HAP-1 (cell line): ENCODE data around the gene PDE1C.

Experiments
- DNase-seq, 2 experiments: peaks; one replicate each; pipeline ENCODE4 v3.0.0-alpha.2; 2016 to 2020; ENCODE audit warnings: low spot score in 2 of 2
- H3K27me3 ChIP-seq: fragments of 250-450 bp; sonication (Bioruptor Pico); 2 replicates; pipeline ENCODE4 v1.5.1; 2020; ENCODE audit warnings: low read depth, mild to moderate bottlenecking, moderate library complexity
- H3K36me3 ChIP-seq: fragments of 250-450 bp; sonication (Bioruptor Pico); replicated peaks from 2 replicates; pipeline ENCODE4 v1.5.1; 2020; ENCODE audit warnings: mild to moderate bottlenecking
- H3K4me1 ChIP-seq: fragments of 250-450 bp; sonication (Bioruptor Pico); 2 replicates; pipeline ENCODE4 v1.5.1; 2020; ENCODE audit warnings: mild to moderate bottlenecking
- H3K4me3 ChIP-seq: fragments of 250-450 bp; sonication (Bioruptor Pico); 2 replicates; pipeline ENCODE4 v1.5.1; 2020; ENCODE audit warnings: mild to moderate bottlenecking, moderate library complexity
- H3K9me3 ChIP-seq: fragments of 250-450 bp; sonication (Bioruptor Pico); 2 replicates; pipeline ENCODE4 v1.5.1; 2020; ENCODE audit warnings: mild to moderate bottlenecking, moderate library complexity
- in situ Hi-C: fragments of 300-500 bp; cut with MboI; formaldehyde crosslinking; loops from 3 replicates; pipeline ENCODE4 v1.14.3; 2020; ENCODE audit warnings: low sequenced_read_pairs, inconsistent platforms, mixed read lengths

Gene PDE1C

DNA sequence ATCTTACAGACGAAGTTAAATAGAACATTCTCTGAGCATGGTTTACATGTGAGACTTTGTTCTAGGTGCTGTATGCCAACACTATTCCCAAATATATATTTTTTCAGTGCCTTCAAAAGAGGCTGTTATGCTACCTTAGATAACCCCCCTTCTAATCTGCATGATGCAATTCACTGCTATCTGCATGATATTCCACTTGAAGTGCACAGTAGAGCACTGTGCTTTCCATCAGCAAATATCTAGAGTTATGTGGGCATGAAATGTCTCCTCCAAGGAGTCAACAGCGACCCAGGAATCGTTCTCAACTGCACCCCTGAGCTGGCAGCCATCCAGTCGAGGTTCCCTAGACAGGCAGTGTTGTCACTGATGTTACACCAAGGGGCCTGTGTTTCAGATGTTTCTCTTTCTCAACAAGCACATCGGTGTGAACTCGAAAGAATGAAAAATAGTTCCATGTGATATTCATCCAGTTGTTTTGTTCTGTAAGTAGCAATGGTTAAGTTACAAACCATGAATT, 88.3 kb downstream of the PDE1C start:
- DNase-seq = no peak
- Histone ChIP-seq H3K4me1 (no peaks in the 10 kb centered on the region), H3K9me3 (no peaks in the 10 kb centered on the region), H3K27me3 (no peaks in the 10 kb centered on the region), H3K4me3 (no peak overlapping the region), H3K36me3 (no peaks in the 10 kb centered on the region)
- in situ Hi-C loops = no loop called here

DNA sequence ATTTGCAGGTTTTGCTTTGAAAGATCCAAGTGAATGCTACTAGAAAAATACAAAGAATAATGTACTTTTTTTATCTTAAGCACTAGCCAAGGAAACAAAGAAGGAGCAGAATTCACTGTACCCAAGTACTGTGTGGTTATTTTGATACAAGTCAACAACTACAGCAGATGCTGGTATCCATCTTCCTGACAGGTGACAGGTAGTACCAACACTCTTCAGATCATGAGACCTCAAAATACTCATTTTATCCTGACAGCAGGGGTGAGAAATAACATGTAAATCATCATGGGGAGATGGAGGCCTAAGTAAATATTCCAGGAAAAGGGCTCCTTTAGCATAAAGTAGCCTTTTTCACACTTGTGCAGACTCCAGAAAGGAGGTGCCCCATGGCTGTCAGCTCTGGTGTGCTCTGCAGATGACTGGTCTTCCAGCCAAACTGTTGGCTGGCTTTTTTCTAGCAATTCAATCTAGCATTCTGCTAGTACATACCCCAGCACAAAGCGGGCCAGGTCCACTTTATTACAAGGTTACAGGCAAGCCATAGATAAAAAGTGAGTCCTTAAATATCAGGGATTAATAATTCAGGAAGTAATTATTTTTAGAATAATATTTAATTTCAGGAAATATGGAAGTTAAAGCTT, 90.4 kb downstream of the PDE1C start:
- no peak overlapping the region for H3K4me3 ChIP-seq
- no peak for DNase-seq
- H3K4me1 ChIP-seq = no peaks in the 10 kb centered on the region
- H3K27me3 ChIP-seq = no peaks in the 10 kb centered on the region
- no peaks in the 10 kb centered on the region for H3K9me3 ChIP-seq
- in situ Hi-C loops = no loop called here
- H3K36me3 ChIP-seq = no peaks in the 10 kb centered on the region

DNA sequence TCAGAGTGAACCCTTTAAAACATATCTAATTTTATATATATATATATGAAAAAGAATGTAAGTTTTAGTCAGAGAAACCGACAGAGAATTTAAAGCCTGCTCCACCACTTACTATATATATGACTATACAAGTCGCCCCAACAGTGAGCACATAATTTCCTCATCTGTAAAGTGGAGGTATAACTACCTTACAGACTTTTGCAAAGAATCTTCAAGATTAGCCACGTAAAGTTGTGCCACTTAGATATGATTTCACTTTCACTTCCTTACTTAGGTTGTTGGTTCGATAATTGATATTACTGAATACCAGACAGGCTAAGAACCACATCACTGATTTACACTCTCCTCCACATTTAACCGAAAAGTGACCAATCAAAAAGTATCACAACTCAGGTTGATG, 94.7 kb downstream of the PDE1C start:
- DNase-seq = no peak
- Histone ChIP-seq H3K9me3 (no peaks in the 10 kb centered on the region), H3K27me3 (no peaks in the 10 kb centered on the region), H3K36me3 (no peaks in the 10 kb centered on the region), H3K4me1 (no peaks in the 10 kb centered on the region), H3K4me3 (no peak overlapping the region)
- in situ Hi-C loops = no loop called here

DNA sequence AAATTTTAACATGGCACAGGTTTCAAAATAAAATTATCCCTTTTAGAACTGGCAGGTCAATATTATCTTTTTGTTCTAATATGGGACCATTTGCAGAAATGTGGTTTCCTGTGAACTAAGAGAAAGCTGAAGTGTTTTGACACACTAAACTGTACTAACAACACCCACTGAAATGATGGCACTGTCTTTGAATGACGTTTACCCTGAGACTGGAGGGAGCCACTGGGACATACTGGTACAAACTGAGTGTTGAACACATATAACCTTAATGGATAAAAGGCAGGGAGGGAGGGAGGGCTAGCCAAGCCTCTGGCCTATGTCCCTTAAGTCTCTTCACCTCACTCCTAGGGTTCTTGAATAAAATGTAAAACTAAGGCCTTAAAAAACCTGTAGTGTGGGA, 95.9 kb downstream of the PDE1C start:
- Histone ChIP-seq H3K4me3 (no peak overlapping the region), H3K4me1 (no peaks in the 10 kb centered on the region), H3K36me3 (no peaks in the 10 kb centered on the region), H3K27me3 (no peaks in the 10 kb centered on the region), H3K9me3 (no peaks in the 10 kb centered on the region)
- in situ Hi-C loops = no loop called here
- DNase-seq = no peak

DNA sequence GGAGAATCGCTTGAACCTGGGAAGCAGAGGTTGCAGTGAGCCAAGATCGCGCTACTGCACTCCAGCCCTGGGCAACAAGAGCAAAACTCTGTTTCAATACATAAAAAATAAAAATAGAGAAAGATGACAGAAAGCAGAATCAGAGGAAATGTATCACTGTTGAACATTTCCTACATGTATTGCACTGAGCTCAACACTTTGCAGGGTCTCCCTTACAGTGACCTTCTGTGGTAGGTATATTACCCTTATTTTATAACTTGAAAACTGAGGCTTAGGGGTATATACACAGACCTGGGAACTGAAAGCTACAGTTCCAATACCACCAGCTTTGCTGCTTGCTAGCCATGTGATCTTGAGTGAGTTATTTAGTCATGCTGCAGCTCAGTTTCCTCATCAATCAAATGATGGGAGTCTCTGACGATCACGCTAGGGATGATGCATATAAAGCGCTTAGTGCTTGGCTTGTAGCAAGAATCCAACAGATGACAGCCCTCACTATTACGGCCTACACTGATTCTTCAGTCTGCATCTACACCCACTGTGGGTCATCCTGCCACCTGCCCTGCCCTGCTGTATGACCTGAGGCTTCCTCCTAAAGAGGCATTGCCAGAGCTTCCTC, 99.0 kb downstream of the PDE1C start:
- Histone ChIP-seq H3K27me3 (no peaks in the 10 kb centered on the region), H3K9me3 (no peaks in the 10 kb centered on the region), H3K4me1 (no peaks in the 10 kb centered on the region), H3K4me3 (no peak overlapping the region), H3K36me3 (no peaks in the 10 kb centered on the region)
- DNase-seq = no peak
- in situ Hi-C loops = no loop called here

DNA sequence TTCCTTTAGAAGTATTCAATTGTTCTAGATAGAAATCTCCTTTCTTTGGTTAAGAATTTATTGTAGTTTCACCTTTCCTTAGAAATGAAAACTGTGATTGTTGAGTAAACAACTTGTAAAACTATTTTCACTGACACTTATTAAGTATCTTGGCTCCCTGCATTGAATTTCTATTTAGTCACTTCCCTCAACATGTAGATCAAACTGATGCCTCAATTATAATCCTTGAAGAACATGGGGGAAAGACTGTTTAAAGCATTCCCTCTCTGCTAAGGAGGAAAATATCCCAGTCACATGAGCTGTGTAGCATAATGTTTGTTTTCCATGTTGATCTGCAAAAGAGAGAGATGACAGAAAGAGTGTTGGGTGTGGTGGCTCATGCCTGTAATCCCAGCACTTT, 99.7 kb downstream of the PDE1C start:
- no peak overlapping the region for H3K4me3 ChIP-seq
- no peaks in the 10 kb centered on the region for H3K36me3 ChIP-seq
- H3K27me3 ChIP-seq = no peaks in the 10 kb centered on the region
- in situ Hi-C loops = no loop called here
- DNase-seq = no peak
- no peaks in the 10 kb centered on the region for H3K4me1 ChIP-seq
- H3K9me3 ChIP-seq = no peaks in the 10 kb centered on the region

DNA sequence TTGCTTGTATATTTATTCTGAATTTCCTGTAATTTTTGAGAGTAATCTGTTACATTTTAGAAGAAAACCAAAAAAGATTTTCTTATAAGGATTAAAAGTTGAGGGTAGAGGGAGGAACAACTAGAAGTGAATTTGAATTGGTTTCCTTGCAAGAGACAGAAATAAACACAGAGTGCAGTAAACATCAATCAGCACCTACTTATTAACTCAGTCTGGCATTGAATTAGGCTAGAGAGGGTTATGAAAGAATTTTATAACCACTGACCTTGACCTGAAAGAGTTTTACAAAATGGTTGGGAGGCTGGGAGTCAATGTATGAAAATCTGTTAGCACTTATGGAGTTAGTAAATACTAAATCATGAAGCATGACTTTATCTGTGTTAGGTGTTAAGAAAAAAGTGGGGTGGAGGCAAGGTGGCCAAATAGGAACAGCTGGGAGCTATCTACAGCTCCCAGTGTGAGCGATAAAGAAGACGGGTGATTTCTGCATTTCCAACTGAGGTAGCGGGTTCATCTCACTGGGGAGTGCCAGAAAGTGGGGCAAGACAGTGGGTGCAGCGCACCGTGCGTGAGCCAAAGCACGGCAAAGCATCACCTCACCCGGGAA, 106.5 kb downstream of the PDE1C start:
- H3K4me1 ChIP-seq = no peaks in the 10 kb centered on the region
- H3K4me3 ChIP-seq = no peak overlapping the region
- in situ Hi-C loops = no loop called here
- no peaks in the 10 kb centered on the region for H3K27me3 ChIP-seq
- H3K9me3 ChIP-seq = no peaks in the 10 kb centered on the region
- no peak for DNase-seq
- H3K36me3 ChIP-seq = no peaks in the 10 kb centered on the region

DNA sequence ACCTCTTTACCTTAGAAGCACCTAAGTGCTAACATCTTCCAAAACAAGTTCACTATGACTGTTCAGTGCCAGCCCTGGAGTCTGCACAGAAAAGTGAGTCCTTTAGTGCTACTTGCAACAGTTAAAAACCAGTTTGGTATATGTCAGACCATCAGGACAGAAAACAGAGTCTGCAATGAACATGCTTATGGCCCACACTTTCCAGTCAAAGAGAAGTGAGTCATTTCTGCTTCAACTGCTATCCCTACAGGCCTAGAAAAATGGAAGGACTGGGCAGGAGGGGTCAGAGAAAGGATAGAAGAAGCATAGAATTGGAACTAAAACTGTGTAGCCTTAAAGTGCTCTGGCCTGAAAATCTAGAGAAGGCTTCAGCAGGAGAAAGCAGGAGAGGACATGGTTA, 108.0 kb downstream of the PDE1C start:
- DNase-seq = no peak
- no peaks in the 10 kb centered on the region for H3K4me1 ChIP-seq
- in situ Hi-C loops = no loop called here
- H3K9me3 ChIP-seq = no peaks in the 10 kb centered on the region
- no peaks in the 10 kb centered on the region for H3K36me3 ChIP-seq
- no peaks in the 10 kb centered on the region for H3K27me3 ChIP-seq
- H3K4me3 ChIP-seq = no peak overlapping the region

DNA sequence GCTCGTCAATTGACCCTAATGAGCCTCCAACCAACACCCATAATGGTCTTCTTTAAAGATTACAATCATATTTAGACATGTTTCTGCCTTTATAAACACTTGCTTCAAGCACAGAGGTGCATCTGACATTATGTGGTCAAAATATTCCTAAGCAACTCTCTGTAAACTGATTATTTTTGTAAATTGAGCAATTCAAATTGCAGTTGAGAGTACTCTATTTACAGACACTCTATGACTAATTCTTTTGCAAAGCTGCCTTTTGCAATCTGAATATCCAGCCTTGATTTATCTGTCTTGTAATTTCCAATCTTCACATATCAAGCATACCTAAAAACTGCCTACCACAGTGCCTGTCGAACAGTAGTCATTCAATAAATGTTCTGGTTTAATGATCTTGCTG, 112.0 kb downstream of the PDE1C start:
- DNase-seq = no peak
- Histone ChIP-seq H3K27me3 (no peaks in the 10 kb centered on the region), H3K4me1 (no peaks in the 10 kb centered on the region), H3K4me3 (no peak overlapping the region), H3K9me3 (no peaks in the 10 kb centered on the region), H3K36me3 (no peaks in the 10 kb centered on the region)
- in situ Hi-C loops = no loop called here

DNA sequence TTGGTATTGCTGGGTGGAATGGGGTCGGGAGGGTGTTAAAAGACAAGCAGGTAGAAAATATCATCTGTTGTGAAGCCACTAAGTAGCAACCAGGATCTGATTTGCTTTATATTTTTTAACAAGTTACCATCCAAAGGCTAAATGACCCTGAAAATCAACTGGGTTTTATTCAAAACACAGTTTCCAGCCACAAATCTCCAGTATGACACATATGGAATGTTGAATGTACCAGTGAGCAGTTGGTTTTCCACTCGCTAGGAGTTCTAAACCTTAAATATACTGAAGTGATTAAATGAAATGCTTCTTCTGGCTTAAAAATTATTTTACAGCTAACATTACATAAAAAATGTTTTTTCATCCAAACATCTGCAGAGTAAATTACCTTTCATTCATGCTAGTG, 112.5 kb downstream of the PDE1C start:
- DNase-seq = no peak
- no peaks in the 10 kb centered on the region for H3K36me3 ChIP-seq
- no peak overlapping the region for H3K4me3 ChIP-seq
- H3K9me3 ChIP-seq = no peaks in the 10 kb centered on the region
- no peaks in the 10 kb centered on the region for H3K4me1 ChIP-seq
- in situ Hi-C loops = no loop called here
- H3K27me3 ChIP-seq = no peaks in the 10 kb centered on the region

DNA sequence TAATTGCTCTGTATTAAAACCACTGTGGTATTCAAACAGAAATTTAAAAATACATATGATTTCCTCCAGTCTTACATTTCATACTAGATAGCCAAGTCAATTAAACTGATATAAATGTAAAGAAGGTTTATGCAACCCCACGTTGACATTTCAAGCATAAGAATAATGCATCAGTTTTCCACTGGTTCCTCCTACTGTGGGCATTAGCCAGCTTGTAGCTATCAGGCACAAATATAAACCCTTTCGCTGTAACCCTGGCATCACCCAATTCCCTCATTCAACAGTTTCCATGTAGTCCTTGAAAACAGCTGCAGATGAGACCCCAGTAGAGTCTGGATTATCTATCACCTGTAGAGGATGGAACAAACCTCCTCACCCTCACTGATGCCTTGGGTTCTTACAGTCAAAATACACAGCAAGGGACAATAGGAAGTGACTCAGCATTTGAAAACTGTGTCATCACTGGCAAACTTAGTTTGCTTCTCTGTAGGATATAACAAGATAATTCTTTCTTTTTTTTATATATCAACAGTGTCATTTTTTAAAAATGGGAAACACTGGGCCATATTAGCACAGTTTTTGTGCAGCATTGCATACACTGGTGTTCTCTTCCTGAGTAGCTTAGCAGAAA, 113.0 kb downstream of the PDE1C start:
- in situ Hi-C loops = no loop called here
- H3K4me1 ChIP-seq = no peaks in the 10 kb centered on the region
- no peaks in the 10 kb centered on the region for H3K9me3 ChIP-seq
- no peaks in the 10 kb centered on the region for H3K36me3 ChIP-seq
- DNase-seq = no peak
- H3K27me3 ChIP-seq = no peaks in the 10 kb centered on the region
- H3K4me3 ChIP-seq = no peak overlapping the region

DNA sequence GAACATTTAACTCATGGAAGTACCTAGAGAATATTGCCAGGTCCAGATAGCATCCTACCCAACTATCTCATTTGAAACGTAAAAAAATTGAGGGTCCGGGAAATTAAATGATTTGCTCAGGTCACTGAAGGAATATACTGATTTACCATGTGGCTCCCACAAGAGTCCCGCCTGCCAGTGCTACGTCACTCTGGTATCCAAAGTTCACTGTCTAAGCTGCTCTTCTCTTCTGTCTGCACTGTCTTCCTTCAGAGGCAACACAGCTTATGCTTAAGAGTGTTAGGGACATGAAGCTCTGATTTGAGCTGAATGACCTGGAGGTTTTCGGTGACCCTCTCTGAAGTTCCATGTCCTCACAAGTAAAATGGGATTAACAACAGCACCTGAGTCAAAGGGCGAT, 114.6 kb downstream of the PDE1C start:
- no peaks in the 10 kb centered on the region for H3K27me3 ChIP-seq
- no peak for DNase-seq
- no peaks in the 10 kb centered on the region for H3K4me1 ChIP-seq
- in situ Hi-C loops = no loop called here
- no peaks in the 10 kb centered on the region for H3K9me3 ChIP-seq
- H3K4me3 ChIP-seq = no peak overlapping the region
- no peaks in the 10 kb centered on the region for H3K36me3 ChIP-seq

DNA sequence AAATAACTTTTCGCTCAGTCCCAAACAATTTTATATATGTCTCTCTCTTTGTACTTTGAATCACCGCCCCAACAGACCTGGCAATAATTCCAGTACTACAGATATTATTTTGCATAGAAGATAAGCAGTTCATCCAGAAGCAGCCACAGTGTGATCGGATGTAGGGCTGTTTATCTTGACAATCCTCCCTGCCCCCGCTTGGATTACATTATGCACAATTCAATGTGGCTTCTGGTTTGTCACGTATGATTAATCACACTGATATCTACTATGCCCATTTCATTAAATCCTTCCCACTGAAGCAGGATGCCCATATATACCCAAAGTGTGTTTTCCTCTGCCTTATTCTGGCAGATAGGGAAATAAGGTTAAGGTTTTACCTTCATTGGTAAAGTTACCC, 115.2 kb downstream of the PDE1C start:
- no peak for DNase-seq
- H3K4me1 ChIP-seq = no peaks in the 10 kb centered on the region
- H3K36me3 ChIP-seq = no peaks in the 10 kb centered on the region
- no peaks in the 10 kb centered on the region for H3K9me3 ChIP-seq
- in situ Hi-C loops = no loop called here
- H3K4me3 ChIP-seq = no peak overlapping the region
- no peaks in the 10 kb centered on the region for H3K27me3 ChIP-seq

DNA sequence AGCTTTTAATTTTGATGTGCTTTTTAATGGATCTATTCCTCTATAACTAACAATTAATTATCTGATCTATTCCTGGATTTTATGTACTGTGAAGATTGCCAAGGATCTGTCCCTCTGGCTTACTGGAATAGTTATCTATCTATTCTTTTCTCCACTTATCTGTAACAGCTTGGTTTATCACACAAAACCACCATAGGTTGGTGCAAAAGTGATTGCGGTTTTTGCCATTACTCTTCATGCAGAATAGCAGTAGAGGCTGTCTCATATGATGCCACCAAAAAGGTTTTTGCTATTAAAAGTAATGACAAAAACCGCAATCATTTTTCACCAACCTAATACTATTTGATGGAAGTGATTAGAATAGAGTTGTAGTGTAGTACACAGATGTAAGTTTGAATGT, 115.7 kb downstream of the PDE1C start:
- Histone ChIP-seq H3K9me3 (no peaks in the 10 kb centered on the region), H3K4me3 (no peak overlapping the region), H3K27me3 (no peaks in the 10 kb centered on the region), H3K36me3 (no peaks in the 10 kb centered on the region), H3K4me1 (no peaks in the 10 kb centered on the region)
- no peak for DNase-seq
- in situ Hi-C loops = no loop called here
